Activated naive CD4-positive, alpha-beta T cell treated with Interleukin-2 at 50 U/mL for 16 hours (primary cell): ENCODE data around the gene TELO2.

ENCODE experiments used
- DNase-seq: peaks from one replicate; pipeline ENCODE4 v3.0.0-alpha.2; 2020

The TELO2 gene

GRCh38 chr16:1500465-1501150 is 7.4 kb downstream of the TELO2 start:
- no peak for DNase-seq

GRCh38 chr16:1501630-1502029 is 8.5 kb downstream of the TELO2 start:
- DNase-seq, result no peak

GRCh38 chr16:1502092-1503004 is 9.2 kb downstream of the TELO2 start:
- DNase-seq, result no peak

- DNase-seq, result no peak
These were observed 10.2 kb downstream of the TELO2 start for GRCh38 chr16:1503110-1503955.

- DNase-seq, result no peak
These were observed 12.1 kb downstream of the TELO2 start for GRCh38 chr16:1505073-1505844.

GRCh38 chr16:1505912-1506311 is 12.8 kb downstream of the TELO2 start:
- DNase-seq, result no peak

GRCh38 chr16:1506494-1507213 is 13.5 kb downstream of the TELO2 start:
- no peak for DNase-seq

GRCh38 chr16:1508494-1509187 is 15.5 kb downstream of the TELO2 start:
- DNase-seq, result no peak

- no peak for DNase-seq
These were observed 16.4 kb downstream of the TELO2 start for GRCh38 chr16:1509307-1510221.

- DNase-seq, result no peak
These were observed 17.1 kb downstream of the TELO2 start for GRCh38 chr16:1510272-1510671.

- DNase-seq, result no peak
These were observed 17.8 kb downstream of the TELO2 start for GRCh38 chr16:1510941-1511351.

- no peak for DNase-seq
These were observed 18.8 kb downstream of the TELO2 start for GRCh38 chr16:1511662-1512569.

GRCh38 chr16:1512774-1513173 is 19.6 kb downstream of the TELO2 start:
- DNase-seq, result no peak

- no peak for DNase-seq
These were observed 21.3 kb downstream of the TELO2 start for GRCh38 chr16:1514507-1514906.

GRCh38 chr16:1518626-1519135 is 25.5 kb downstream of the TELO2 start:
- no peak for DNase-seq

GRCh38 chr16:1519831-1520230 is 26.7 kb downstream of the TELO2 start:
- DNase-seq, result no peak

GRCh38 chr16:1520461-1520860 is 27.3 kb downstream of the TELO2 start:
- DNase-seq, result no peak

- DNase-seq, result no peak
These were observed 30.6 kb downstream of the TELO2 start for GRCh38 chr16:1523581-1524245.
